Activated T-cell treated with anti-CD3 and anti-CD28 coated beads for 24 hours (primary cell): ENCODE results near the gene LBX1.

Experiments used
- DNase-seq: peaks from one replicate; pipeline ENCODE4 v3.0.0-alpha.2; 2020; ENCODE audit warnings: low read depth

Gene LBX1, protein sequence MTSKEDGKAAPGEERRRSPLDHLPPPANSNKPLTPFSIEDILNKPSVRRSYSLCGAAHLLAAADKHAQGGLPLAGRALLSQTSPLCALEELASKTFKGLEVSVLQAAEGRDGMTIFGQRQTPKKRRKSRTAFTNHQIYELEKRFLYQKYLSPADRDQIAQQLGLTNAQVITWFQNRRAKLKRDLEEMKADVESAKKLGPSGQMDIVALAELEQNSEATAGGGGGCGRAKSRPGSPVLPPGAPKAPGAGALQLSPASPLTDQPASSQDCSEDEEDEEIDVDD

DNA sequence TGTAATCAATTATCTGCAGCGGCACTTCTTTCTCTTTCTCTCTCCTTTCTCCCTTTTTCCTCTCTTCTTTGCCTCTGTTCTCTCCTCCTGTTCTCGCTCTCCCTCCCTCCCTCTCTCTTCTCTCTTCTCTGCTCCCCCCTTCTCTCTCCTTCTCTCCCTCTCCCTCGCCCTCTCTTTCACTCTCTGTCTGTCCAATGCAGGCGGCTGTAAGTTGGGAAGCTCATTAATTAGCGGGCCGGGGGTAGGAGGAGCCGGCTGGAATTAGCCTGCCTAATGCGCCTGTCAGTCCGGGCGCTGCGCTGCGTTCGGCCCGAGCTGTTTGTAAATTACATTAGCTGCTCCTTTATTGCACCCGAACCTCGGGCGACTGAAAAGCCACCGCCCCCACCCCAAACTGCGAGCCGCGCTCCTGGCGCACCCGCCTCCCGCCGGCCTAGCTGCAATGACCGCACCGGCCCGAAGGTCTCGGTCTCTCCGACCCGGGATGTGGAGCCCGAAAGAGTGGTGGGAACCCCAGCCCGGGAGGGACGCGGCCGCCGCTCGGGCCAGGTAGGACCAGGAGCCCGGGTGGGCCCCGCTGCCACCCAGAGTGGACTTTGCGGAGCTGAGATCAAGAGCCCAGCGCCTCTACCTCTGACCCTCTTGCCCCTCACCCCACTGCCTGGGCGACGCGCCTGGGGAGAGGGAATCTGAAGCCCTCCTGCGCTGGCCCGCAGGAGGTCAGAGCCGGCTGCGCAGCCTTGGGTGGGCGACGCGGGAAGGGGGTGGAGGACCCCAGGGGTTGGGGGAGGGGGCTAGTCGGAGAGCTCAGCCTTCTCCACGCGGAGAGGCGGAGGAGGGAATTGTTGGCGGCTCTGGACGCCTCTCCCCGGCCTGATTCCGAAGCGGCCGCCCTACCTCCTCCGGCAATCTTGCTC, at the start of gene LBX1:
Gene LBX1 (minus strand): TSS at position 198 of the 917 bp plus-strand sequence. CDS start 648 bp downstream, outside the sequence.
- DNase-seq: no peak

DNA sequence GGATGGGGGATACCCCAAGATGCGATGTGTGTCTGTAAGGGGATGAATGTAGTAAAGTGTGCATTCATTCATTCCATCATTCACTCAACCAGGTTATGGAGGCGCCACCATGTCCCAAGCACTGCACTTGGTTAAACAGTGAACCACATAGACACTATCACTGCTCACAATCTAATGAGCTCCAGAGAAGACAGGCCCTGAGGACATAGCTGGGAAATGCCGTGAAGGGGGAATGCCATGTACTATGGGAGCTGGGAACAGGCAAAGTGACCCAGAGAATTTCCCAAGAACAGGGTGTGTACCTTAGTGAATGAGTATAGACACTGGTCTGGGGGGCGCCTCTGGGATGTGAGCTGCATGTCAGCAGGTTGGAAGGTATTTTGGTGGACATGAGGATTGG, 44.5 kb upstream of the LBX1 start:
- no peak for DNase-seq

DNA sequence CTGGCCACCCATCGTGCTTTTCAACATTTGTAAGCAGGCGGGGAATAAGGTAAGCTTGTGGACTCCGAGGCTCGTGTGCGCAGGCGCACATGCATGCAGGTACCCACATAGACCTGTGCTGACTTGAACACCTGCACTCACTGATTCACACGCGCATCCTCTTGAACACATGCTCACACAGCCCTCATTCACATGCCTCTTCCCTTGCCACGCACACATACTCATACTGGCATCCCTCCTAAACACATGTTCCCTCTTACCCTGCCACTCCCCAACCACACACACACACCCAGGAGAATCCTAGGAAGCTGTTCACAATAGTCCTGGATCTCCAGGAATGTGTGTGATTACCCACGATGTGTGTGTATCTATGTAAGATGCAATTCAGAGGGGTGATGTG, 44.1 kb upstream of the LBX1 start:
- no peak for DNase-seq

DNA sequence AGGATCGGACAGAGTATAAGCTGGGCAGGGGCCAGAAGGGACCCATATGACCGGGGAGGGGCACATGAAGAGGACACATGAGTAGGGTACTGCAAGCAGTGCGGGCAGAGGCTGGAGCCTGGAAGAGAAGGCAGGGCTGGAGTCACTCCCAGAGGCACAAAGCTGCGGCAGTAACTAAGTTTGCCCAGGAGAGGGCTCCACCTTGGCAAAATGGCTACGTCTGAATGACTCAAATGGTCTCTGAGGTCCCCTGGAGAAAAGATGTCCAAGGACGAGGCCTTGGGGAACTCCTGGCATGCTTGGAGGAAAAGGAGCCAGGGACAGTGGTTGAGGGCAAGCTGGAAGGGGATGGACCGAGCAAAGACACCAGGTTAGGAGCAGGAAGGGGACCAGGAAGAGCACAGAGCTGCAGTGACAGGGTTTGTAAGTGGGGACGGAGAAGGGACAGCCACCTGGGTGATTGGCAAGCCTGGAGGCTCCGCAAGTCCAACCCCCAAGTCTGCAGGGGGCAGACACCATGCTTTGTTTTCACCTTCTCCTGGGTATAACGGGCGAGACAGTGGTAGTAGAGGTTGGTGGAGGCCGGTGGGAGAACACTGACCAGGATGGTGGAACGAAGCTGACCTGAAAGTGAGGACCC, 43.1 kb upstream of the LBX1 start:
- DNase-seq: peak; percentile 61

DNA sequence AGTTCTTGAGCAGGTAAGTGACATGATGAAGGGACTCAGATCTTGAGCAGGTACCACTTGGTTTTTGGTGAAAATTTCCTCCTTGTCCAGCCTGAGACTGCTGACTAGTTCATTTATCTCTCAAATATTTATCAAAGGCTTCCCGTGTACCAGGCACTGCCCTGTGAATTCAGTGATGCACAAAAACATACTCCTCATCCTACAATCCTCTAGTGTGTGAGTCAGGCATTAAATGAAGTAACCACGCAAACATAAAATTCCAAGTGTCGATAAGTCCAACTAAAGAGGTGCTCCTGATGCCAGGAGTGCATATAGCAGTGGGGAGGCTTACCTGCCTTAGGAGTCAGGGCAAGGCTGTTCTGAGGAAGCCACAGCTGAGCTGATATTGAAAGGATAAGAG, 41.5 kb upstream of the LBX1 start:
- DNase-seq: no peak

DNA sequence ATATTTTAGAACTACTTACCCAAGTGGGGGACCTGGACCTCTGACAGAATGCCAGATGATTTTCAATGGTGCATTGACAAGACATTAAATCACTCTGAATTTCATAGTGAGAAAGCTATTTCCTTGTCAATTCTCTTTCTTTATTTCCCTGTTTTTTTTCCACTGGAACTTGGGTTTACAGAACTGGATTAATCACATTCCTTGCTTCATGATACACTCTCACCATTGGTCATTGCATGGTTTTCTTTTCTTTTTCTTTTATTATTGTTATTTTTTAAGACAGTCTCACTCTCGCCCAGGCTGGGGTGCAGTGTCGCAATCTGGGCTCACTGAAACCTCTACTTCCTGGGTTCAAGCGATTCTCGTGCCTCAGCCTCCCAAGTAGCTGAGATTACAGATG, 38.5 kb upstream of the LBX1 start:
- DNase-seq: no peak

DNA sequence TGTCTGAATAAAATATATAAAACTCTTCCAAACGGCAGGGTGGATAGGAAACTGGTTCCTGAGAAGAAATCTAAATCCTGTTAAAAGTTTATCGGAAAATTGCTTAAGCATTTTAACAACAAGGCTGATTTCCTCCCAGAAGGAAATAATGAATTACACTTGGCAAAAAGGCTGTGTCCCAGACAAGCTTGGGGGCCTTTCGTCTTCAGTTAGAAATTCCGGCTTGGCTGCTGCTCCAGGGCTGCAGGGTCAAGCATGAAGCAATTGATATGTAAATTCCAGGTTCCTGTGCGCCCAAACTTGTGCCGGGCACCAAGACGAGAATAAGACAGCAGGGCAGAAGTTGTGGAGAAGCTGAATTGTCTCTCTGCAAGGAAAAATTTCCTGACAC, 38.0 kb upstream of the LBX1 start:
- no peak for DNase-seq

DNA sequence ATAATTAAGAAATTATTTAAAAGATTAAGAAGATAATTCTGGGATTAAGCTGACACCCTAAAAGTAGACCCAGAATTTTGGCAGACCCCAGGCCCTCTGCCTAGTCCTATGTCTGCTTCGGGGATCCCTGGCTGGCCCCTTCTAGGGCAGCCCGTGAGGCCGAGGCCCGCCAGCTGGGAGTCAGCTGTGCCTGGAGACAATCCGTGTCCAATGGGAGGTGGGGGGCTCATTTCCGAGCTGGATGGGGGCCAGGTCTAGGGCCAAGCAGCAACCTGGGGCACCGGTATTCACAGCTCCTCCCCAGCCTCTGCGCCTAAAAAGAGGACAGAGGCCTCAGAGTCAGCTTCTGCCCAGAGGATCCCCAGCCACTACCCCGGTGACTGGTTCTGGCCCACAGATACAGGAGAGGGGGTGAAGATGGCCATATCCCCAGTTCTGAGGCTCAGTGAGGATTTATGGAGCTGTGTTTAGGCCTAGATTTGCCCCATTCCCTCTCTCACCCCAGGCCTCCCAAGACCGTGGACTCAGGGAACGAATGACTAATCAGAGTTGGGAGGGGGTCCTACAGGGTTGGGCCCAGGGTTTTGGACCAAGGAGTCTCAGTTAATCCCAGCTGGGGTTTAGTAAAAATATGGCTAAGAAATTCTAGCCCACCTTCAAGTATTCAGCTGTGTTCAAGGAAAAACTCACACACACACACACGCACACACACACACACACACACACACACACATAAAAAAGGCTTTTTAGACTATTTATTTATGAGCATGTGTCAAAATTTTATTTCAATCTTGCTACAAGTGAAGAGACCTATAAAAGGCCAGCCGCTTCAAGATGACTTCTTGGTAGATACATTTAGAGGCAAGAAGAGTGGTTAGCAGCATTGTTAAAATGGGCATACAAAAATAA, 37.4 kb upstream of the LBX1 start:
- DNase-seq: no peak

DNA sequence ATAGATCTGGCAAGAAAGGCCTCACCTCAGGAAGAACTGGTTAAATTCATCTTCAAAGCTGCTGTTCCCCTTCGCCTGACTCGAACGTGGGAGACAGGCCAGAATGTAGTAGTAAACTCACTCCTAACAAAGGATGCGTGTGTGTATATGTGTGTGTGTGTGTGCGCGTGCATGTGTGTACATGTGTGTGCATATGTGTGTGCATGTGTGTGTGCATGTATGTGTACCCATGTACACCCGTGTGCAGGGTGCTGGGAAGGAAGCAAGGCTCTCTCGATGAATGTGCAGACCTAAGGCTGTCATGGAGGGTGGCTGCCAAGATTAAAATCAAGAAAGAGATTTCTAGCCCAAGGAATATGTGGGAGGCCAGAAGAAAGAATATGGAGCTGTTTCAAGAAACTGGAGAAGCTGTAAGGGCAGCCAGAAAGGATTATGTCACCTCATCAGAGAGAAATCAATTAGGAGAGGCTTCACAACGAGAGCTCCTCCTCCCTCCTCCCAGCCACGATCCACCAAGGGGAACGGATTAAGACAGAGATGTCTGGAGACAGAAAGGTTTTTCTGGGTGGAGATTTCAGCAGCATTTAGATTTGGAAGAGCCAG, 34.0 kb upstream of the LBX1 start:
- no peak for DNase-seq

DNA sequence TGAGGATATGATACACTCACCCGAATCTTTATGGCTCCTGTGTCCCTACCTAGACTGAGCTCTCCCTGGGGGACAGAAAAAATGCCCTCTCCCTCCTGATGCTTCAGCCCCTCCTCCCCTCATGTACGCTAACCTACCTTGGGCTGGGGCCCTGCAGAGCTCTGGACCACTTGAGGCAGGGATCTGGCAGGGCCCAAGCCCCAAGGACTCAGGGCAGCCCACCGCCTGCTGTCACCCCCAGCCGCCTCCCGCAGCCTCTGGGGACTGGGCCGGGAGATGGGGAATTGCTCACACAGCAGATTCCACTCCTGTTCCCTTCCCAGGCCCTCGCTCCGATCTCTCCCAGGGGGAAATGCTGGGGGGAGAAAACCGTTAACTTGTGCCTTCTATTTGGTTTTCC, 32.9 kb upstream of the LBX1 start:
- no peak for DNase-seq

DNA sequence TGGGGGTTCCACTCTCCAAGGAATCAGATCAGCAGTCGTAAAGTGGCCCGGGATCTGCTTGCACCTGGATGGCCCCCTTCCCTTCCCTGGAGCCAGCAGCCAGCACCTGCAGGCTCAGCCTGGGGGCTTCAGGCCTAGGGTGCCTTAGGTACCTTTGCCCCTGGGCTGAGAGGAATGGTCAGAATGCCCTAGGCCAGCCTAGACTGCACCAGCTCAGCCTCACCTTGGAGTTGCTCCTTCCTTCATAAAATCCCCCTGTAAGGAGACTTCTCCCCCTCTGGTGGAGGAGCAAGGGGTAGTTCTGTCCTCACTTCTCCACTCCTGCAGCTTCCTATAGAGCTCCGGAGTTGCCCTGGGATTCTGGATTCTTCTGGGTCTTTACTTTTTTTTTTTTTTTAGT, 32.4 kb upstream of the LBX1 start:
- no peak for DNase-seq

DNA sequence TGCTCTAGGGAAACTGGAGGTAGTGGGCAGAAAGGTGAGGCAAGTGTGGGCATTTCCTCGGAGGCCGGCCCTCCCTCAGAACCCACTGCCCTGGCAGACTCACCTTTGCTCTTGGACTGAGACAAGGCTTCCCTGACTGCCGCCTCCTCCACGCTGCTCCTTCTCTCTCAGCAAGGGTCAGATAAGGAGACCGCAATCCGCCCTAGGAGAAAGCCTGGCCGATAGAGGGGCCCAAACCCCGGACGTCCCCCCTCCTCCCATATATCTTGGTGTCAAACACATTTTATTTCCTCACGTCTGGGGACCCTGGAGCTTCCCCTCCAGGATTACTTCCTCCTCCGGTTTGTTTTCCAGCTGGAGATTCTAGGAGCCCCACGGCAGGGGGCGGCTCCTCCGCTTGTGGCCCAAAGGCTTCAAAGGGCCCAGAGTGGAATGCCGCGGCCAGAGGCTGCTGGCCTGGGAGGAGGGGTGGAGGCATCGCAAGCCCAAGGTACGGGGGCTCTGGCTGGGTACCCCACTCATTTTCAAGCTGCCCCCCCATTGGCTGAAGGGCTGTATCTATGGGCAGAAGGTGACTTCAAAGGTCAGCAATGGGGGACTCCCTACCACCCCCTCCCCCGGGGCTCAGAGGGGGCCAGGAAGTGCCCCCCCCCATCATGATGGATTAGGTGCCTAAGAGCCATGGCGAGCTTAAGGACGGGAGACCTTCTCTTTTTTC, 31.7 kb upstream of the LBX1 start:
- no peak for DNase-seq

DNA sequence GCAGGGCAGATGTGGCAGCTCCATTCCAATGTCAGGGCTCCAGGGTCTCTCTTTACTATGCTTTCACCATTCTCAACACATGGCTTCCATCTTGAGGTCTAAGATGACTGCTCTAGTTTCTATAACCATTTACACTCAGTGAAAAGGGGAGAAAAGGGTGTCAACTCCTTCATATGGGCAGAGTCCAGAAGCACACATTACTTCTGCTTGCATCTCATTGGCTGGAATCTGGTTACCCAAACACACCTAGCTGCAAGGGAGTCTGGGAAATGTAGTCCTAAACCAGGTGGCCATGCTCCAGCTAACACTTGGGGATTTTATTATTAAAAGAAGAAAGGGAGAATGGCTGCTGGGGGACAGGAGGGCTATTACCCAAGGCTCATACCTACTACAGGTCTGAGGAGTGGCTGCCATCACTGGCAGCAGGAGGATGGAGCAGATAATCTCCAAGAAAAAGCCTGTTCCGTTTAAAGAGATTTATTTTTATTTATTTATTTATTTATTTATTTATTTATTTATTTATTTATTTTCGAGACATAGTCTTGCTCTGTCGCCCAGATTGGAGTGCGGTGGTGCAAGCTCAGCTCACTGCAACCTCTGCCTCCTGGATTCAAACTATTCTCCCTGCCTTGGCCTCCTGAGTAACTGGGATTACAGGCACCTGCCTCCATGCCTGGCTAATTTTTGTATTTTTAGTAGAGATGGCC, 29.1 kb upstream of the LBX1 start:
- DNase-seq: no peak

DNA sequence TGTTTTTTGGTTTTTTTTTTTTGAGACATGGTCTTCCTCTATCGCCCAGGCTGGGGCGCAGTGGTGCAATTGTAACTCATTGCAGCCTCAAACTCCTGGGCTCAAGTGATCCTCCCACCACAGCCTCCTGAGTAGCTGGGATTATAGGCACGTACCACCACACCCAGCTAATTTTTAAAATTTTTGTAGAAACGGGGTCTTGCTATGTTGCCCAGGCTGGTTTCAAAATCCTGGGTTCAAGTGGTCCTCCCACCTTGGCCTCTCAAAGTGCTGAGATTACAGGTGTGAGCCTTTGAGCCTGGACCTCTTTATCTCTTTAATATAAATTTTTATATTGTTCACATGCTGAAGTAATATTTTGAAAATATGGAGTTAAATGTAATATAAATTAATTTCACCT, 28.2 kb upstream of the LBX1 start:
- DNase-seq: no peak

DNA sequence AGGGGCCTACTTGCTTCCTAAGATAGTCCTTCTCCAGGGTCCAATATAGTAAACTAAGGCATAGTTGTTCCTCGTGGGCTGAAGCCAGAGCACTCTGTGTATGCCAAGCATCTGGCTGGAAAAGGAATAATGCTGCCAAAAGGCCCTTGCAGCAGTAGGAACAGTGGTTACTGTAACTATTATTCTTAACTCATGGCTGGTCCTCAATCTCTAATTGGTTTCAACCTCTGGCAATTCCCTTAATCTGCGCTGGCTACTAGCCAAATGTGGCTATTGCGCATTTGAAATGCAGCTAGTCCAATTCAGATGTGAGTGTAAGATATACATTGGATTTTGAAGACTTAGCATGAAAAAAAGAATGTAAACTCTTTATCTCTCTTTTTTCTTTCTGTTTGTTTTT, 27.8 kb upstream of the LBX1 start:
- no peak for DNase-seq

DNA sequence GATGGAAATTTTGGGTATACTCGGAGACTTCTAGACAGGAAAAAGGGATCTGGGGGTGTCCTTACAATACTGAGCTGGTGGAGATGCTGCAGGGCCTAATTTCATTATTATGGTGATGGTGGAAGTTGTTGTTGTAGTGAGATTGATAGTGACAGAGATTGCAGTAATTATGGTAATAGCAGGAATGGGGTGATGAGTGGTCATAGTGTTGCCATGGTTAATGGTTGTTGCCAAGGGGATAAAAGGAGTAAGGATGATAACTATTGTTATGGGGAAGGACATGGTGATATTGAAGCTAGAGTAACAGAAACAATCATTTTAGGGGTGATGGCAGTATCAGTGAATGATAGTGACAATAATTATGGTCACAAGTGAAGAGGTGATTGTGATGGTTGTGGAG, 27.1 kb upstream of the LBX1 start:
- no peak for DNase-seq

DNA sequence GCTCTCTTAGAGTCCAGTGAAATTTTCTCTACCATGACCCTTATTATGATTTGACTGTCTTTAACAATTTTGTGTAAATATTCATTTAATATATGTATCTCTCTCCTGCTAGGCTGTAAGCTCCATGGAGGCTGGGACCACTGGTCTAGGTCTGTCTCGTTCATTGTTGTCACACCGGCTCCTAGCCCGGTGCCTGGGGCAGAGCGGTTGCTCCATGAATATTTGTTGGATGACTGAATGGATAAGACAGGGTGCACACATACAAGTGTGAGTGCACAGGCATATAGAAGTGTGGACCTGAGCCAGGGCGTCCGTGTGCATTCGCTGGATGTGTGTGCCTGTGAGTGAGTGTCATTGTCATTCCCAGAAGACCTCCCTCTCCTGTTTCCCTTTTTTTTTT, 20.9 kb upstream of the LBX1 start:
- DNase-seq: no peak

DNA sequence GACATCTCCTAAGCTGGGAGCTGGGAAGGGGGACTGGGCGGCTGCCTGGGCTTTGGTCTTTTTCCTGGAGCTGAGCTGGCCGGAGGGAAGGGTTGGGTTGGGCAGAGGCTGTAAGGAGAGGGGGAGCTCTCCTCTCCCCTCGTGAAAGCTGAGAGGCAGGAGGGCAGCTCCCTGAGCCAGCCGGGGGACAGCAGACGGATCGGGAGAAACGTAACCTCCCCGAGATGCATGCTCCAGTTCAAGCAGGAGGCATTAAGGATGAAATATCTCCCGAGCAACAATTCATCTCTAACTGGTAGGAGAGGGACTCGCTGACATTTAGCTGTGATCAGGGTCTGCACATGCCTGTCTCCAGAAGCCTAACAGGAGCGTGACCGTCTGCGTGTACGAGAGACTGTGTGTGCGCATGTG, 19.9 kb upstream of the LBX1 start:
- DNase-seq: no peak

DNA sequence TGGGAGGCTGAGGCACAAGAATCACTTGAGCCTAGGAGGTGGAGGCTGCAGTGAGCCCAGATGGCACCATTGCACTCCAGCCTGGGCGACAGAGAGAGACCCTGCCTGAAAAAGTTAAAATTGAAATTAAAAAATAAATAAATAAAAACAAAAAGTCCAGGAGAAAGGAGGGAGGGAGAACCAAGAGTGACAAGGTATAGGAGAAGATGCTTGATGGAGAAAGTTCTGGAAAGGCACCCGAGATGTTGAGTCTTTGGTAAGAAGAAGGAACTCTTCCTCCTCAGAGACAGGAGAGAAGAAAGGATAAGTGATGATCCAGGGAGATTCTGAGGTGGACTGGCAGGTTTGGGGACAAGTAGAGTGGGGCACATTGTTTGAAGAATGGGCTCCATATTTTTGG, 17.4 kb upstream of the LBX1 start:
- no peak for DNase-seq

DNA sequence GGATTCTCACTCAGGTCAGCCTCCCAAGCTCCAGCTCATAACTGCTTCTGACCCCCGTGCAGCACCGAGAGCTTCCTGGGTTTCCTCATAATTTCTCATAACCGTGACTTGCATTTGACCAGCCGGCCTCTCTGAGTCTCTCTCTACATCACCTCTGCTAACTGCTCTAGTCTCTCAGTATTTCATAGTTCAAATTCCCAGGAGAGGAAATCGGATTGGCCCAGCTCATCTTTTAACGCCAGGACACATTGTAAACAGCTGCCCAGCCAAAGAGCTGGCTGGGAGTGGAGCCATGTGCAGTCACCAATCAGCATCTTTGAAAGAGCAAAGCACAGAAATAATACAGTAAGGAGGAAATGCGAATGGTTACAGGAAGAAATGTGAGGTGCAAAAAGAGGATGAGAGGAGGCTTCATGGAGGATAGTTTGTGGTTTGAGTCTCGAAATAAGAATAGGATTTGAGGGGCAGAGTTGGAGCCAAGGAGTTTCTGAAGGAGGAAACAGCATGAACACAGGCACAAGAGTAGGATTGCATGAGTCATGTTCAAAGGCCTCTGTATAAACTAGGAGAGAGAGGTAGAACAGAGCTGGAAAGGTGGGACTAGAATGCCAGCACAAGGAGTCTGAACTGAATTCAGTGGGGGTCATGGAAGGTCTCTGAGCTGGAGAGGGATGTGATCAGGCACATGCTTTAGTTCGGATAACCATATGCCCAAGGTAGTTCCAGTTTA, 15.2 kb upstream of the LBX1 start:
- no peak for DNase-seq
